HepG2 (cell line): ENCODE results near the gene AMZ2. TPM values are rescaled to one million over a fixed set of nuclear protein-coding genes. Genes with fewer than 3 reads are reported as not detected.
"Not testable (repeated sequence)": the region's sequence is repeated elsewhere in the genome, so short reads cannot be mapped to it uniquely, and the experiment has no call there.

Experiments used
- ATAC-seq: fragments of 200-7000 bp; cut with Tn5 transposase; 3 replicates; pipeline ENCODE4 v1.9.1; 2020; ENCODE audit warnings: mild to moderate bottlenecking, moderate library complexity
- BruUV-seq: library from RNA; stranded (reverse); fragments of 400-500 nt; replicated peaks from 2 replicates; lab custom pipeline; 2021; lab: Mats Ljungman, UMichigan
- CTCF ChIA-PET: fragments of 300-600 bp; formaldehyde crosslinking; extraction: SDS; loops from one replicate; lab custom pipeline; 2021; ENCODE audit warnings: low total read pairs, inconsistent platforms, low intra/inter-chr PET ratio; lab: Yijun Ruan, JAX
- POLR2A ChIA-PET: fragments of 350-600 bp; sonication (Branson Sonifier 250); formaldehyde crosslinking; loops from one replicate; lab custom pipeline; 2020; ENCODE audit warnings: antibody characterized with exemption, inconsistent platforms; lab: Yijun Ruan, JAX
- DNase-seq: peaks from one replicate; pipeline ENCODE4 v3.0.0-alpha.2; 2015; ENCODE audit warnings: low spot score
- FAIRE-seq: peaks from 3 replicates; lab custom pipeline; 2011; peaks lifted over from hg19 to GRCh38; lab: Jason Lieb, UNC
- H2AFZ ChIP-seq: one replicate; pipeline ENCODE4 v1.6.1; 2011; ENCODE audit warnings: low read length, inconsistent platforms
- H3K27ac ChIP-seq: fragments of 300-600 bp; 3 replicates; pipeline ENCODE4 v1.8.0; 2011; ENCODE audit warnings: mixed run types, mild to moderate bottlenecking, mixed read lengths, low read length, inconsistent platforms; ENCODE audit not compliant: insufficient read depth; ENCODE audit errors: extremely low read length
- H3K27me3 ChIP-seq, 2 experiments: fragments of 200-600 bp in 1 of 2; 2 replicates in 1 of 2; 3 replicates in 1 of 2; pipeline versions ENCODE4 v1.6.0 to v1.8.0; 2011; ENCODE audit warnings: low read length in 2 of 2, mild to moderate bottlenecking in 2 of 2, moderate library complexity in 2 of 2, inconsistent platforms in 1 of 2; ENCODE audit not compliant: insufficient read depth in 2 of 2, control insufficient read depth in 1 of 2
- H3K36me3 ChIP-seq, 2 experiments: fragments of 200-600 bp in 1 of 2; replicated peaks in 1 of 2; 2 replicates in 1 of 2; 3 replicates in 1 of 2; pipeline versions ENCODE4 v1.5.1 to v1.8.0; 2011; ENCODE audit warnings: low read length in 2 of 2, inconsistent platforms in 1 of 2; ENCODE audit not compliant: insufficient read depth in 2 of 2, control insufficient read depth in 1 of 2
- H3K4me1 ChIP-seq: 2 replicates; pipeline ENCODE4 v1.5.1; 2012; ENCODE audit warnings: low read length, inconsistent platforms; ENCODE audit not compliant: insufficient read depth
- H3K4me2 ChIP-seq: 2 replicates; pipeline ENCODE4 v1.6.0; 2011; ENCODE audit warnings: low read depth, low read length, inconsistent platforms
- H3K4me3 ChIP-seq, 3 experiments: fragments of 200-600 bp in 1 of 3; sonication (generic), shearing (Covaris generic) in 1 of 3; replicated peaks in 1 of 3; 2 replicates each; pipeline ENCODE4 v1.5.1; 2011 to 2016; ENCODE audit warnings: low read length in 3 of 3, inconsistent platforms in 2 of 3, low read depth in 2 of 3, mild to moderate bottlenecking in 2 of 3, control low read depth in 1 of 3, mixed read lengths in 1 of 3; ENCODE audit not compliant: insufficient read depth in 1 of 3
- H3K79me2 ChIP-seq: one replicate; pipeline ENCODE4 v1.6.1; 2011; ENCODE audit warnings: low read length, inconsistent platforms; ENCODE audit not compliant: insufficient read depth
- H3K9ac ChIP-seq: 2 replicates; pipeline ENCODE4 v1.6.0; 2011; ENCODE audit warnings: mild to moderate bottlenecking, low read depth, low read length, inconsistent platforms; ENCODE audit not compliant: insufficient read depth
- H3K9me3 ChIP-seq: 2 replicates; pipeline ENCODE4 v1.5.1; 2012; ENCODE audit warnings: mild to moderate bottlenecking, low read length
- H4K20me1 ChIP-seq: 2 replicates; pipeline ENCODE4 v1.6.0; 2011; ENCODE audit warnings: inconsistent platforms, mild to moderate bottlenecking, low read length, moderate library complexity; ENCODE audit not compliant: insufficient read depth
- FOXC1 ChIP-seq: sonication (generic); formaldehyde crosslinking; IDR thresholded peaks from 2 replicates; pipeline ENCODE4 v1.8.0; 2022; ENCODE audit warnings: mild to moderate bottlenecking, missing genetic modification reagents, borderline replicate concordance
- HMG20A ChIP-seq: IDR thresholded peaks from 2 replicates; pipeline ENCODE4 v1.6.1; 2016; ENCODE audit warnings: borderline replicate concordance
- ZFP62 ChIP-seq: sonication (generic); formaldehyde crosslinking; IDR thresholded peaks from 2 replicates; pipeline ENCODE4 v1.4.0; 2020; ENCODE audit warnings: missing genetic modification reagents
- WGBS: methylation state at CpG from one replicate; pipeline ENCODE4 v1.1.6; 2017; ENCODE audit warnings: low lambda C conversion rate; 5-methylcytosine and 5-hydroxymethylcytosine counted together
- in situ Hi-C: cut with HindIII; loops from 2 replicates; pipeline ENCODE4 v1.10.0; 2017; ENCODE audit warnings: low pct_unique_long_range_greater_than_20kb; ENCODE audit not compliant: extremely low pct_ligation_motif_present
- intact Hi-C: fragments of 100-400 bp; cut with micrococcal nuclease; formaldehyde crosslinking; loops from one replicate; pipeline ENCODE4 v1.10.0; 2022; ENCODE audit not compliant: unreplicated experiment
- polyA plus RNA-seq, 8 experiments: library from polyadenylated mRNA; depleted of rRNA in 3 of 8; stranded (reverse) in 7 of 8; unstranded in 1 of 8; fragments of >200 nt; fragmentation: Illumina TruSeq in 4 of 8; extraction: Trizol in 4 of 8; gene quantifications; 2 replicates each; pipeline versions ENCODE4 v1.2.1 to v1.2.3, GENCODE V29; 2011 to 2016; ENCODE audit warnings: low read depth in 4 of 8, missing spikeins in 1 of 8, mixed read lengths in 1 of 8; ENCODE audit not compliant: insufficient read depth in 1 of 8
- total RNA-seq, 5 experiments: library from RNA; depleted of rRNA; stranded (reverse); fragments of >200 nt; fragmentation: Illumina TruSeq; extraction: Trizol; gene quantifications; 2 replicates each; pipeline ENCODE4 v1.2.3, GENCODE V29; 2016; ENCODE audit warnings: low read depth in 1 of 5

The AMZ2 gene
- total and polyA plus RNA-seq, 2 of the 13 experiments (the other 11 are each of a cell fraction or from before 2014, with no cell fraction given) = 86.9 to 90.2 TPM

GRCh38 chr17:68222606-68223005, 25.2 kb upstream of the AMZ2 start:
- FAIRE-seq = no peak
- POLR2A ChIA-PET = no interaction called here

GRCh38 chr17:68225055-68225454, 22.8 kb upstream of the AMZ2 start:
- H3K79me2 ChIP-seq, H3K36me3 ChIP-seq, H4K20me1 ChIP-seq, H3K4me1 ChIP-seq, H3K27ac ChIP-seq, H3K27me3 ChIP-seq, H3K4me2 ChIP-seq, FAIRE-seq, in situ Hi-C loops, H3K4me3 ChIP-seq, H3K9me3 ChIP-seq, ATAC-seq, DNase-seq, intact Hi-C loops, BruUV-seq, CTCF ChIA-PET, H2AFZ ChIP-seq, H3K9ac ChIP-seq: not testable (repeated sequence)
- 95% methylated on average over 4 of the region's 4 CpGs for WGBS
- POLR2A ChIA-PET = interaction anchor here (1.1 kb wide), 1 partner anchor 23 kb away, joined by 4 read pairs; the partner anchor contains the start of gene AMZ2

More at GRCh38 chr17:68222606-68223005, 25.2 kb upstream of the AMZ2 start:
- Histone ChIP-seq H3K9ac (no peak overlapping the region), H3K27ac (no peak overlapping the region), H2AFZ (no peak overlapping the region), H3K4me2 (no peak overlapping the region), H3K9me3 (no peaks in the 10 kb centered on the region), H3K36me3 (peaks cover 1 to 4% of the 10 kb centered on the region in 2 experiments; a peak in 2 of 5 replicates)
- intact Hi-C loops = no loop called here
- BruUV-seq = no TSS peak
- in situ Hi-C loops = no loop called here
- CTCF ChIA-PET = no interaction called here
- no peak for DNase-seq
- TF ChIP-seq FOXC1 (CRISPR knock-in tag) (no peak), HMG20A (CRISPR knock-in tag) (no peak), ZFP62 (CRISPR knock-in tag) (no peak)
- TF ChIP-seq, all 625 proteins: peak for 0
- Histone ChIP-seq H3K27me3 (no peaks in the 10 kb centered on the region), H3K4me1 (peaks cover 20% of the 10 kb centered on the region), H3K4me3 (no peak overlapping the region), H4K20me1 (no peaks in the 10 kb centered on the region), H3K79me2 (no peaks in the 10 kb centered on the region)
- 64% methylated on average over 8 of the region's 8 CpGs for WGBS
- no peak for ATAC-seq

GRCh38 chr17:68228039-68228680, 19.7 kb upstream of the AMZ2 start:
- H3K27ac ChIP-seq, ATAC-seq, FAIRE-seq, DNase-seq, BruUV-seq, in situ Hi-C loops, H4K20me1 ChIP-seq, H3K4me2 ChIP-seq, H3K27me3 ChIP-seq, intact Hi-C loops, POLR2A ChIA-PET, H3K9ac ChIP-seq, H3K4me3 ChIP-seq, H3K36me3 ChIP-seq, H3K4me1 ChIP-seq, H3K79me2 ChIP-seq, H2AFZ ChIP-seq, H3K9me3 ChIP-seq, CTCF ChIA-PET: not testable (repeated sequence)
- WGBS = 81% methylated on average over 9 of the region's 9 CpGs
